VCaP (cell line): ENCODE data around the gene GKN1.

Source experiments
- H3K27ac ChIP-seq: fragments of 450-650 bp; 2 replicates; pipeline ENCODE4 v1.5.1; 2017
- TF ChIP-seq, protein P1 (sequence below): fragments of 450-650 bp; conservative IDR thresholded peaks from 2 replicates; pipeline ENCODE4 v1.5.1; 2017; ENCODE audit warnings: mild to moderate bottlenecking, moderate library complexity

Gene GKN1

DNA sequence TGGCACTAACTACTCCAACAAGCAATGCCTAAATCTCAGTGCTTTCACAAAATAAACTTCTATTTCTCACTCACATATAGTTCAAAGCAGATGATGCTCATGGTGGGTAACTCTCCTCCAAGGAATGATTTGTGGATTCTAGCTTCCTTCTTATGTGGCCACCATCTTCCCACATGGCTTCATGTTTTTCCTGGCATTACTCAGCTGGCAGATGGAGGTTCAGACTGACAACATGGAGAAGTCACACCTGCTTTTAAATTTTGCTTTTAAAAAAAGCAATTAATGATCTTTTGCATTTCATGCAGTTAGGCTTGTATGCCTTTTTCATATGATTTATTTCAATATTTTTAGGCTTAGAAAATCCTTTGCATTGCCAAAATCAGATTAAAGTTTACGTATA is 15.4 kb upstream of the GKN1 start:
- TF ChIP-seq, protein P1, sequence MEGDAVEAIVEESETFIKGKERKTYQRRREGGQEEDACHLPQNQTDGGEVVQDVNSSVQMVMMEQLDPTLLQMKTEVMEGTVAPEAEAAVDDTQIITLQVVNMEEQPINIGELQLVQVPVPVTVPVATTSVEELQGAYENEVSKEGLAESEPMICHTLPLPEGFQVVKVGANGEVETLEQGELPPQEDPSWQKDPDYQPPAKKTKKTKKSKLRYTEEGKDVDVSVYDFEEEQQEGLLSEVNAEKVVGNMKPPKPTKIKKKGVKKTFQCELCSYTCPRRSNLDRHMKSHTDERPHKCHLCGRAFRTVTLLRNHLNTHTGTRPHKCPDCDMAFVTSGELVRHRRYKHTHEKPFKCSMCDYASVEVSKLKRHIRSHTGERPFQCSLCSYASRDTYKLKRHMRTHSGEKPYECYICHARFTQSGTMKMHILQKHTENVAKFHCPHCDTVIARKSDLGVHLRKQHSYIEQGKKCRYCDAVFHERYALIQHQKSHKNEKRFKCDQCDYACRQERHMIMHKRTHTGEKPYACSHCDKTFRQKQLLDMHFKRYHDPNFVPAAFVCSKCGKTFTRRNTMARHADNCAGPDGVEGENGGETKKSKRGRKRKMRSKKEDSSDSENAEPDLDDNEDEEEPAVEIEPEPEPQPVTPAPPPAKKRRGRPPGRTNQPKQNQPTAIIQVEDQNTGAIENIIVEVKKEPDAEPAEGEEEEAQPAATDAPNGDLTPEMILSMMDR = no peak
- no peak overlapping the region for H3K27ac ChIP-seq

- TF ChIP-seq, protein P1 = no peak
- H3K27ac ChIP-seq = no peak overlapping the region
These were observed 13.1 kb upstream of the GKN1 start for GRCh38 chr2:68961380-68961779.

GRCh38 chr2:68964282-68964681 is 10.2 kb upstream of the GKN1 start:
- TF ChIP-seq, protein P1 = no peak
- no peak overlapping the region for H3K27ac ChIP-seq

DNA sequence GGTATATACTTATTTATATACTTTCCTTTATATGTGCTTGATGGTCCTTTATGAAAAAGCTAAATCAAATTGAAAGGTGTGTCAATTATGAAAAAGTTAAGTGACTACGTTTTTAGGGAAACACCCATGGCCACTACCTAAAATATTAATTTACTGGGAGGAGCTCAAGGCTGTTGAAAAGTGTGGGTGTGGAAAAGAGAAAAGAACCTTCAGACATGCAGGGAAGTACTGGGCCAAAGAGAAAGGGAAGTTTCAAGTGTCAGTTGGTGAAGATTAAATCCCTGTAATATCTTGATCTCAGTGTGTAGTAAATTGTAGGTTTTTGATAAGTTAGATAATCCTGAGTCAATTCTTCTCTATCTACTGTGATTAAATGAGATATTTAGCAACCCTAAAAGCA is 6.2 kb upstream of the GKN1 start:
- TF ChIP-seq, protein P1 = no peak

GRCh38 chr2:68969736-68970490 is 4.5 kb upstream of the GKN1 start:
- TF ChIP-seq, protein P1 = no peak
- no peak overlapping the region for H3K27ac ChIP-seq

More for the DNA sequence above, 6.2 kb upstream of the GKN1 start:
- H3K27ac ChIP-seq = no peak overlapping the region

GRCh38 chr2:68970566-68971265 is 3.7 kb upstream of the GKN1 start:
- no peak overlapping the region for H3K27ac ChIP-seq
- TF ChIP-seq, protein P1 = no peak

DNA sequence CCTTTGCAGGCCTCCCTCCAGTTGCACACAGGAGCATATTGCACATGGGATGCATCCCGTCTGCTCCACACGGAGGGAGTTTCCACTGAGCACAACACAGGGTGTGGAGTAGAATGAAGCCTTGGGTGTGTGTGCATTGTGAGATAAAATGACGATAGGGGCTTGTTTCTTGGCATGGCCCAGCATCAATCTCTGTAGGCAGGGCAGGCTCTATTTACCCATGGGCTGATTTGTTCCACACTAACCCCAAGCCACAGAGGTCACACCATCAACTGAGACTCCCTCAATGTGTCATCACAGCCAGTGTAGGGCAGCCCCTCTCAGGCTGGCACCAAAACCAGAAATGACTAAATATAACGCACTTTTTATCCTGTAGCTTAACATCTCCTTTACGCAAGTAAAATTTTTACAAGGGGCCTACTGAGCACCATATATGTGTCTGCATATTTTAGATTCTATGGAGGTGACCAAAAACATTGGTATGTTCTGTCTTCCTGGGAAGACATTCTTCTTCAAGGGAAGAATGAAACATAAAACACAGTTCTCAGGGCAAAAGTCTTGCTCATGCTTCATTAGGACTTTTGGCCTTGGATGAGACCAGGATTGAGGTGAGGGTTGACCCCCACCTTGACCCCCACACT is 2.7 kb upstream of the GKN1 start:
- no peak overlapping the region for H3K27ac ChIP-seq
- TF ChIP-seq, protein P1 = no peak
